Prostate gland (tissue), 2 donors: ENCODE measurements around the gene FGFR1OP2.

Experiments used
- CTCF ChIP-seq, 4 experiments: fragments of 200-600 bp in 2 of 4; fragments of 450-650 bp in 2 of 4; sonication (generic) in 2 of 4; IDR thresholded peaks; 1 replicate in 3 of 4; 2 replicates in 1 of 4; pipeline ENCODE4 v1.5.1; 2016 to 2019; ENCODE audit warnings: antibody characterized with exemption in 4 of 4, mild to moderate bottlenecking in 2 of 4, moderate library complexity in 2 of 4
- POLR2A ChIP-seq: fragments of 450-650 bp; IDR thresholded peaks from one replicate; pipeline ENCODE4 v1.6.1; 2016; ENCODE audit warnings: antibody characterized with exemption, mild to moderate bottlenecking
- POLR2AphosphoS5 ChIP-seq: sonication (generic); formaldehyde crosslinking; IDR thresholded peaks from one replicate; pipeline ENCODE4 v1.6.1; 2017; ENCODE audit warnings: antibody characterized with exemption

- no peak for TF ChIP-seq POLR2A
- TF ChIP-seq CTCF (IDR thresholded peaks at IDR 0.05), result no peak
- no peak for TF ChIP-seq POLR2AphosphoS5
Observed at GRCh38 chr12:26935636-26936378, 2.5 kb upstream of the FGFR1OP2 start.
